MM.1S (cell line): ENCODE results near the gene POMC.

ENCODE experiments used
- DNase-seq: peaks from one replicate; pipeline ENCODE4 v3.0.0-alpha.2; 2015
- H2AFZ ChIP-seq: fragments of 300-600 bp; sonication (generic); 2 replicates; pipeline ENCODE4 v1.6.0; 2016; ENCODE audit warnings: antibody characterized with exemption, low read length
- H3F3A ChIP-seq: fragments of 300-600 bp; sonication (generic); 2 replicates; pipeline ENCODE4 v1.6.1; 2016; ENCODE audit warnings: mild to moderate bottlenecking, antibody characterized with exemption, low read length, moderate library complexity, mixed read lengths; ENCODE audit not compliant: insufficient read depth
- H3K27ac ChIP-seq: fragments of 300-600 bp; sonication (generic); 2 replicates; pipeline ENCODE4 v1.5.1; 2016; ENCODE audit warnings: mild to moderate bottlenecking, low read length
- H3K27me3 ChIP-seq: fragments of 300-600 bp; sonication (generic); replicated peaks from 2 replicates; pipeline ENCODE4 v1.6.0; 2016; ENCODE audit warnings: low read length; ENCODE audit not compliant: insufficient read depth
- H3K36me3 ChIP-seq: fragments of 300-600 bp; sonication (generic); replicated peaks from 2 replicates; pipeline ENCODE4 v1.6.1; 2016; ENCODE audit warnings: mild to moderate bottlenecking, low read length, mixed read lengths; ENCODE audit not compliant: insufficient read depth
- H3K4me1 ChIP-seq: fragments of 300-600 bp; sonication (generic); 2 replicates; pipeline ENCODE4 v1.6.1; 2016; ENCODE audit warnings: low read length, mixed read lengths
- H3K4me2 ChIP-seq: fragments of 300-600 bp; sonication (generic); 2 replicates; pipeline ENCODE4 v1.6.0; 2016; ENCODE audit warnings: low read depth, low read length
- H3K4me3 ChIP-seq: fragments of 300-600 bp; sonication (generic); 2 replicates; pipeline ENCODE4 v1.5.1; 2016; ENCODE audit warnings: low read length, mixed read lengths
- H3K79me2 ChIP-seq: fragments of 300-600 bp; sonication (generic); 2 replicates; pipeline ENCODE4 v1.6.1; 2016; ENCODE audit warnings: mixed run types, low read length, mixed read lengths
- H3K9ac ChIP-seq: fragments of 300-600 bp; sonication (generic); 2 replicates; pipeline ENCODE4 v1.6.1; 2016; ENCODE audit warnings: low read length, mixed read lengths
- H3K9me2 ChIP-seq: fragments of 300-600 bp; sonication (generic); replicated peaks from 2 replicates; pipeline ENCODE4 v1.6.1; 2016; ENCODE audit warnings: mild to moderate bottlenecking, low read length, mixed read lengths; ENCODE audit not compliant: insufficient read depth
- H3K9me3 ChIP-seq: fragments of 300-600 bp; sonication (generic); replicated peaks from 2 replicates; pipeline ENCODE4 v1.6.1; 2016; ENCODE audit warnings: mild to moderate bottlenecking, low read length, mixed read lengths; ENCODE audit not compliant: insufficient read depth
- H4K20me1 ChIP-seq: fragments of 300-600 bp; sonication (generic); 2 replicates; pipeline ENCODE4 v1.6.1; 2016; ENCODE audit warnings: mild to moderate bottlenecking, low read length, moderate library complexity, mixed read lengths; ENCODE audit not compliant: insufficient read depth
- CTCF ChIP-seq: fragments of 300-600 bp; sonication (generic); IDR thresholded peaks from 2 replicates; pipeline ENCODE4 v1.5.1; 2016; ENCODE audit warnings: antibody characterized with exemption, low read length, mixed read lengths
- EZH2 ChIP-seq: fragments of 300-600 bp; sonication (generic); optimal IDR thresholded peaks from 2 replicates; pipeline ENCODE3; 2017; ENCODE audit warnings: low read depth, mild to moderate bottlenecking, antibody characterized with exemption, low read length, mixed read lengths
- EZH2phosphoT487 ChIP-seq: fragments of 300-600 bp; sonication (generic); IDR thresholded peaks from 2 replicates; pipeline ENCODE4 v1.6.1; 2018; ENCODE audit warnings: antibody characterized with exemption, low read length

Gene POMC

GRCh38 chr2:25204190-25204838 lies 35.9 kb upstream of the POMC start:
- Histone ChIP-seq H3K27ac (no peak overlapping the region), H2AFZ (no peak overlapping the region), H3K79me2 (no peaks in the 10 kb centered on the region), H3K4me3 (no peak overlapping the region), H3K27me3 (peaks cover 24% of the 10 kb centered on the region), H3K36me3 (no peaks in the 10 kb centered on the region), H3K9me3 (no peaks in the 10 kb centered on the region), H4K20me1 (no peaks in the 10 kb centered on the region), H3K9me2 (no peaks in the 10 kb centered on the region), H3K4me2 (no peak overlapping the region), H3K9ac (no peak overlapping the region), H3F3A (peaks cover under 1% of the 10 kb centered on the region; the same call in 1 of the 2 replicates), H3K4me1 (0 out of 2 replicates have a peak, but pooled peaks cover 2% of the 10 kb centered on the region)
- TF ChIP-seq CTCF (no peak), EZH2phosphoT487 (no peak), EZH2 (no peak)
- DNase-seq, result no peak

- H3K4me2 ChIP-seq, result no peak overlapping the region
- no peak overlapping the region for H2AFZ ChIP-seq
- no peak overlapping the region for H3K27ac ChIP-seq
- no peaks in the 10 kb centered on the region for H3K4me1 ChIP-seq
- no peak for DNase-seq
- no peaks in the 10 kb centered on the region for H4K20me1 ChIP-seq
- H3K9me3 ChIP-seq, result no peaks in the 10 kb centered on the region
- no peaks in the 10 kb centered on the region for H3F3A ChIP-seq
- H3K79me2 ChIP-seq, result no peaks in the 10 kb centered on the region
- peaks cover 14% of the 10 kb centered on the region for H3K27me3 ChIP-seq
- H3K9ac ChIP-seq, result no peak overlapping the region
- H3K4me3 ChIP-seq, result no peak overlapping the region
- H3K9me2 ChIP-seq, result no peaks in the 10 kb centered on the region
- no peaks in the 10 kb centered on the region for H3K36me3 ChIP-seq
- TF ChIP-seq CTCF (no peak), EZH2 (no peak)
These were observed 33.9 kb upstream of the POMC start for GRCh38 chr2:25202275-25202674.

- H3K79me2 ChIP-seq, result no peaks in the 10 kb centered on the region
- H3K36me3 ChIP-seq, result no peaks in the 10 kb centered on the region
- TF ChIP-seq EZH2phosphoT487 (no peak), CTCF (no peak), EZH2 (no peak)
- no peak overlapping the region for H3K4me2 ChIP-seq
- no peaks in the 10 kb centered on the region for H3K4me1 ChIP-seq
- no peak overlapping the region for H3K27ac ChIP-seq
- no peak overlapping the region for H3K9ac ChIP-seq
- H3K9me2 ChIP-seq, result no peaks in the 10 kb centered on the region
- H2AFZ ChIP-seq, result no peak overlapping the region
- no peak for DNase-seq
- no peaks in the 10 kb centered on the region for H3F3A ChIP-seq
- H4K20me1 ChIP-seq, result no peaks in the 10 kb centered on the region
- no peak overlapping the region for H3K4me3 ChIP-seq
- H3K27me3 ChIP-seq, result peaks cover 12% of the 10 kb centered on the region
- no peaks in the 10 kb centered on the region for H3K9me3 ChIP-seq
These were observed 33.4 kb upstream of the POMC start for GRCh38 chr2:25201794-25202193.
